IPS-NIHi7 (cell line): Measurements from ENCODE around the gene EML5.
A peak's percentile ranks its signal among the peaks of the same experiment; 100 is the strongest.
"Not testable (repeated sequence)": the region's sequence is repeated elsewhere in the genome, so short reads cannot be mapped to it uniquely, and the experiment has no call there.

ENCODE experiments used
- DNase-seq: peaks from one replicate; pipeline ENCODE4 v3.0.0; 2012; ENCODE audit warnings: mixed read lengths; ENCODE audit errors: extremely low spot score

The EML5 gene

DNA sequence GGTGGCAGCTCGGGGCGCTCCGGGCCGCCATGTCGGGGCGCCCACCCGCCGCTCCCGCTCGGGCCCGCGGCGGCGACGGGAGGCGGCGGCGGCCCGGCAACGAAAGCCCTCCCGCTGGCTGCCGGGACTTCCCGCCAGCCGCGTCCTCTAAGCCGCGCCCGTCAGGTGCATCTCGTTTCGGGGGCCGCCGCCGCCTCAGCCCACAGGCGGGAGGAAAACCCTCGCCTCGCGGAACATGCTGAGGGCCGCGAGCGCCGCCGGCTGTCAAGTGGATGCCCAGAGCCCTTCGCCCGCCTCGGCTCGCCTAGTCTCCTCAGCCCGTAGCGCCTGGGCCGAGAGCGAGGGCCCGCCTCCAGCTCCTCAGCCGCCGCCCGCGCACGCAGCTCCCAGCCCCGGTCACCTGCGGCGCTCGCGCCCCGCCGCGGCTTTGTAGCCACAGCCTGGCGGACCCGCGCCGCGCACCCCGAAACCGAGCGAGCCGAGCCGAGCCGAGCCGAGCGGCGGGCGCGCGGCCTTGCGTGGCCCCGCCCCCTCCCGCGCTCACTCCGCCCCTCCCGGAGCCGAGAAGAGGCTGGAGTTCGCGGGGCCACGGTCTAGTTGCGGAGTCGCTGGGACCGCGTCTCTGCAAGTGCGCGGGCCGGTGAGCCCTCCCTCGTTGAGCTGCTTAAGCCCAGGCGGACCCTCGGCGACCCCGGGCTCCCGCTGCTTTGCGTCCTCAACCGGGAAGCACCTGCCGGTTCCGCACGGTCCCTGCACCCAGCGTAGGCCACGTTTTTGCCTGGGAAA, at the start of gene EML5:
Gene EML5, minus strand, starts transcription at position 481 of the 786 bp plus-strand sequence. Its CDS starts 450 bp downstream, at position 31.
- peak; percentile 76 for DNase-seq

DNA sequence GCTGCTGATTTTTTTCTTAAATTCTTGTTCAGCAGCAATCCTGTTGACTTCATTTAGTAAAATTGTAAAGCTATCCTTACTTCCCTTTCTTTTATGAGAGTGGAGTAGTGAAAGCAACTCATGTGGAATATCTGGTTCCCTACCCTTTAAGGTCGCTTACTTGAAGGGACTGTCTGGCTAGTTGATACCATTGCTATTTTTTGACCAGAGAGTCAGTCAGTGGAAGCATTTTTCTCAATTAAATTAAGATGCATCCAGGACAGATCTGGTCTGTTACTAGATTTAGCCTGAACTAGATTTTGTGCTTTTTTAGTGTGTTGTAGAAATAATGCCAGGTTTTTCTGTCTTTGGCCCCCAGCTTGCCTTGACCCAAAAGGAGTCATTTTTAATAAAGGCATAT, 49.7 kb upstream of the EML5 start:
- no peak for DNase-seq

DNA sequence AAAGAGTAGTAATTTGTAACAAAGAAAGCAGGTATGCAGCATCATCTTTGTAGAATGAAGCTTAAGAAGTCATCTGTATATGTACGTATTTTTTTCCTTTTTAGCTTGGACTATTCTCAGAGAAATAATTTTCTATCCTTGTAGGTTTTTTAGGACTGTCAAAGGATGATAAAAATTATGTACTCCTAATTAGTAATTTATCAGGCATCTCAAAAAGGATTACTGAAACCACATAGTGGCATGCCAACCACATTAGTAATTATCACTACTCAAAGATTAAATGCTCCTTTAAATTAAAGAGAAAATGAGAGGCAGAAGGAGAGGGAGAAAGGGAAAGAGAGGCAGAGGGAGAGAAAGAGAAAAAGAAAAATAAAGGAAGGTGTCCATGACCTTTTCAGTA, 49.0 kb upstream of the EML5 start:
- no peak for DNase-seq

DNA sequence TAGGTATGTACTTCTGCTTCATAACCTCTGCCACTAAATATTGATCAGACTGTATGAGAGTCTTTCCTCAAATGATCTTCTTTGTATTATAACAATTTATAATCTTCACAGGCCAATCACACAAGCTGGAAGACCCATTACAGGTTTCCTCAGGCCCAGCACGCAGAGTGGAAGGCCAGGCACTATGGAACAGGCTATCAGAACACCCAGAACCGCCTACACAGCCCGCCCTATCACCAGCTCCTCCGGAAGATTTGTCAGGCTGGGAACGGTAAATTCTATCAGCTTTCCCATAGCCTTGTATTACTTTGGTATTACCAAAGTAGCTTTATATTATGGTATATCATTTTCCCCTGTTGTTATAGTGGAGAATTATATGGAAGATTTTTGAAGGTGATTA, 48.2 kb upstream of the EML5 start:
- DNase-seq = no peak

- DNase-seq = no peak
Observed at GRCh38 chr14:88838015-88838414, 45.3 kb upstream of the EML5 start.

DNA sequence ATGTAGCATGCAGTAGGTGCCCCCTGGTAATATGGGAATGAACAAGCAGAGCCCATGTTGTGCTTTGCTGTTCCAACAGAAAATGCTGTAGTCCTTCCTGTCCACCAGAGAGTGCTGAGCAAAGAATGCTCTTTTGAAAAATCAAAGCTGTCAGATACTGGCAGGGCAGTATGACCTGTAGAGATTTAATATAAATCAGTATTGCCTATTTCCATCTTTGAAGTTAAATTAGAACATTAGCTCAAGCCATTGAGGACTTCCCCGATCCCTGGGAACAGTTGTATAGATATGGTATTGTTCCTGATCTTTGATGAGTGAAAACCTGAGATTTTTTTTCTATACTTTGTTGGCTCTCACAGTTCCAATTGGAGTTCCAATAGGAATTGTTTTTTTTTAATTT, 44.7 kb upstream of the EML5 start:
- DNase-seq = no peak

DNA sequence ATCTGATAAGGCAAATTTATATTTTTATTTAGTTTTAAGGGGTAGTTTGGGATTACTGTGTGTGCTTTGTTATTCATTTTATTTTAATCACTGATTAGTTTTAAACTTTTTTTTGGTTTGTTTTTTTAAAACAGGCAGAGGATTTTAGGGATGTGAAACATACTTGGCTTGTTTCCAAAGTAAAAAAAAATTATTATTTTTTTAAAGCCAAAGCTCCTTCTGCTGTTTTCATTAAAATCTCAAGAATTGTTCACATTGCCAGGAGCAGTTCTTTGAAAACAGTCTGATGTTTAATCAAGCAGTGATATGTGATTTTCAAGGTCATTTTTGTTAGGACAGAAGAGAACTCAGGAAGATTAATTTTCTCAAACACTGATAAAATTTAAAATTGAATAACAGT, 42.9 kb upstream of the EML5 start:
- DNase-seq = no peak

DNA sequence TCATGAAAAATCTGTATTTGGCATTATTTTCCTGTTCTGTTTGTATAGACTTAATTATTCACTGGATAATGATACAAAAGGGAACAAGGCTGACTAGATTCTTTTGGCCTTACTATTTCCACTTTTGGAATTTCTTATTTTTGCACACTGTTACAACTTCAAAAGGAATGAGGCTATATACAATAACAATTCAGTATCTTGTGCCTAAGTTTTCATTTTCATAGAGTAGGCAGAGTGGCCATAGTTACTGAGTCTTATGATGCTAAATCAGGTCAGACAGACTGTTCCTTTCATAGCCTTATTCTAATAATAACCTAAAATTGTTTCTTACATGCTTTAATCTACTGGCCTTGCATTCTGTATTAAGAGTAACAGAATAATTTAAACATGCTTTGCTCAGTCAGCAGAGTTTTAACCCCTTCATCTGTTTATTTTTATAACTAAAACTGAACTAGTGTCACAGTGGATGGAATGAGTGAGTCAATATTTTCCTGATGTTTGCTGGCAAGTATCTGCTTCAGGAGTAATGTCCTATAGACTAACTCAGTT, 42.2 kb upstream of the EML5 start:
- DNase-seq = no peak

- no peak for DNase-seq
Observed at GRCh38 chr14:88831284-88831683, 38.5 kb upstream of the EML5 start.

GRCh38 chr14:88829685-88830302, 37.0 kb upstream of the EML5 start:
- no peak for DNase-seq

- DNase-seq = no peak
Observed at GRCh38 chr14:88829188-88829587, 36.4 kb upstream of the EML5 start.

GRCh38 chr14:88825503-88825902, 32.8 kb upstream of the EML5 start:
- DNase-seq = no peak

- DNase-seq = no peak
Observed at GRCh38 chr14:88825078-88825458, 32.3 kb upstream of the EML5 start.

DNA sequence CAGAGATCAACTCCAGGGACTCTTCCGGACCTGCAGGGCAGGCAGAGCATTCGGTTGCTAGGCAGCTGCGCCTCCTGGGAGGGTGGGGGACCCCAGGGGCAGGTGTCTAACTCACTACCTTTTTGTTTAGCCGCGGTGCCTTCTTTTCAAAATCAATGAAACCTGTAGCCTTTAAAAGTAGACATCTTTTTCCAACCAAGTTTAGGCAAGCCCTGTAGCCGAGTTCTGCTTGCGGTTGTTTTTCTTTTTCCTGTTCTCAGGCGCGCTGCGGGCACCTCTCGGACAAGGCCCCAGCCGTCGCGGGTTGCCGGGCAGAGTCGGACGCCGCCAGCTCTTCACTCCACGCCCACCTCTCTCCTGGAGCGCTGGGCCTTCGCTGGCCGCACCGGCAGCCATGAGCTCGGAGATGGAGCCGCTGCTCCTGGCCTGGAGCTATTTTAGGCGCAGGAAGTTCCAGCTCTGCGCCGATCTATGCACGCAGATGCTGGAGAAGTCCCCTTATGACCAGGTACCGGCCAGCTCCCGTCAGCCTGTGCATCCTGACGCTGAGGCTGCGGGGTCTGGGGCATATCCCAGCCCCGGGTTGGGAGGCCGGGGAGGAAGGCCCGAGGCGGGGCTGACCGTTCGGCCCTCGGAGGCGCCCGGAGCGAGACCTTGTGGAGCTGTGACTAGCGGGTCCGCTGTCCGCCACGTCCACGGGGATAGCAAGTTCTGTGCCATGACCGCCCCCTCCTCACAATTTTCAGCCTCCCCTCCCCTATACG, 31.7 kb upstream of the EML5 start, which contains the start of gene TTC8:
Gene TTC8, plus strand, starts transcription at position 338 of the 764 bp plus-strand sequence. Its CDS starts 57 bp downstream, at position 395.
- DNase-seq = peak; percentile 92

- DNase-seq = no peak
Observed at GRCh38 chr14:88823968-88824313, 31.2 kb upstream of the EML5 start.

- no peak for DNase-seq
Observed at GRCh38 chr14:88821888-88822287, 29.1 kb upstream of the EML5 start.

DNA sequence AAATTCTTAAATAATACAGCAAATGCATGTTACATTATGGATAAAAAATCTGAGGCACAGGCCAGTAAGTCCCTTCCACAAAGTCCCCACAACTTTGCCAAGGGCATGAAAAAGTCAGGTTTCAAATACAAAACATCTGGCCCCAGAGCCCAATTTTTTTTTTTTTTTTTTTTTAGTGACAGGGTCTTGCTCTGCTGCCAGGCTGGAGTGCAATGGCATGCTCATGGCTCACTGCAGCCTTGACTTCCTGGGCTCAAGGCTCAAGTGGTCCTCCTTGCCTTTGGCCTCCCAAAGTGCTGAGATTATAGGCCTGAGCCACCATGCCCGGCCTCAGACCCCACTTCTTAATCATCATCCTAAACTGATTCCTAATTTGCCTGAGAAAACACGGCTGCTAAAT, 28.6 kb upstream of the EML5 start:
- DNase-seq = no peak

DNA sequence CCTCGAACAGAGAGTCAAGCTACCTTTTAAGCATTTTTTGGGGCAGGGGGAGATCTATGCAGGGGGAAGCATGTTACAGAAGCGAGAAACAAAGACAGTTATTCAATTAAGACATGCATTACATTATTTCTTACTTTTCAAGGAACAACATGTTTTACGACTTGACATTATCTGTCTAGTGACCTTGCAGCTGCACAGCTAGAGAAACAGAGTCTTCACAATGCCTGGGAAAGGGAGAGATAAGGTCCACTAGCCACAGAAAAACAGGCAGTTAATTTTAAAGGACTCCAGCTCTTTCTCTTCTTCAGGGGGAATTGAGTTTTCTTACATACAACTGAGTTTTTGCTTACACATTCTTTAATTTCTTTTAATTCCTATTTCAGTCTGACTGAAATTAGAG, 26.9 kb upstream of the EML5 start:
- DNase-seq = not testable (repeated sequence)

DNA sequence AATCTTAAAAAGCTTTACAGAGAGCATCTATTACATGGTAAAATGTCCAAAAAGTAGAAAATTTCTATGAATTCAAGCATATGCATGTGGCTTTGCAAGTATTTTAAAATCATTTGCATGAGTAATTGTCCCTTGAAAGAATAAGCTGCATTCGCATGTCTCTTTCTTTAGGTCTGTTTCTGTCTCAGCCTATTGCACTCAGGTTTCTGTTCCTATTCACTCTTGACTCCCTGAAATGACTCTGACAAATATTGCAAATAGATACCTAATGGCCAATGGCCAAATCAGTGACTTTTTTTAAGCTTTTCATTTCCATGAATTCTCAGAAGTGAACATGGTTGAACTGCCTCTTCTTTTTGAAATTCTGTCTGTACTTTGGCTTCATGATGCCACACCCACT, 25.3 kb upstream of the EML5 start:
- no peak for DNase-seq

DNA sequence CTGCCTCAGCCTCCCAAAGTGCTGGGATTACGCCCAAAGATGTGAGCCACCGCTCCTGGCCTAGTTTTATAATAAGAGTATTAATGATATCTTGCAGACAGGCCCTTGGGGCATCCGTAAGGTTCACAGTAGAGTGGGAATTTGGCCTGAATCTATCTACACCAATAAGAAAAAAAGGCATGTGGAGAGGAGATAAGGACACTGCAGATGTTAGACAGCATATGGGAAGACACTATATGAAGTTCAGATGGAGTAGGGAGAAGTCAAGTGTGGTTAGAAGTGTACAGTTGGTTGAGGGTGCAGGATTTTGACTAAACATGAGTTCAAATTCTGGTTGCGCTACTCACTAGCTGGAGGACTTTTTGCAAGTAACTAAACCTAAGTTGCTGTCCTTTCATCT, 23.2 kb upstream of the EML5 start:
- DNase-seq = no peak

- DNase-seq = no peak
Observed at GRCh38 chr14:88808359-88808758, 15.6 kb upstream of the EML5 start.

DNA sequence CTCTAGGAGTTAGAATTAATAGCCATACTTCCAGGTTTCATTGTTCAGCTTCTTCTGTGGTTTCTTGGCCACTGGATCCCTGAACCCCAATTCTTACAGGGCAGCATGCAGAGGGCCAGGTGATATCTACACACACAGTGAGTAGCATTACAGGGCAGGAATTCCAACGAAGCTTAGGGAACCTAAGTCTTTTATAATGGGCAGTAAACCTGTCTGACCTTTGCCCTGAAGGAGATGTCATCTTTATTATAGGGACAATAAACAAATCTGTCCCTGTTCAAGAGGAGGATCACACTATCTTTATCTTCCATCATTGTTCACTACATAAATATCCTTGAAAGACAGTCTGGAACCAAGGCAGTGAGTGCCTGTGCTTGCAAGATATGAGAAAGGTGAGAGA, 11.7 kb upstream of the EML5 start:
- no peak for DNase-seq

DNA sequence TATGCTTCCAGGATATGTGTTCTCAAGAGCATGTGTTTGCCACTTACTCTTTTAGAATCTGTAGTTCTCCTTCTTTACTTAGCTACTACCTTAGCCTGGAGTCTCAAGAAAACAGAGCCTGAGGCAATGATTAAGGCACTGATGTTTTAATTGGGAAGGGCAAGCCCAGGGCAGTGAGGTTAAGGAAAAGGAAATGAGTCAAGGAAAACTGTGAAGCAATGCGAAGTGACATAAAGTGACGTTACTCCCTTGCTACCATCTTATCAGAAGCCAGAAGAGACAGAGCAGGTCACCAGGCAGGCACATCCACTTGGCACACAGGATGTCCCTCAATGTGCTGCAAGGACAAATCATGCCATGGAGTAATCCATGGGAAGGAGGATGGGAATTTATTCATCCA, 11.3 kb upstream of the EML5 start:
- no peak for DNase-seq
